IPS-18c (cell line): Measurements from ENCODE around the gene SYNDIG1.

ENCODE experiments used
- H3K4me3 ChIP-seq: 2 replicates; pipeline ENCODE4 v1.7.0; 2013; ENCODE audit warnings: low read depth, mild to moderate bottlenecking, low read length, moderate library complexity; ENCODE audit not compliant: insufficient read depth
- H3K9me3 ChIP-seq: one replicate; pipeline ENCODE4 v1.6.1; 2013; ENCODE audit warnings: mild to moderate bottlenecking, low read length, moderate library complexity; ENCODE audit not compliant: control insufficient read depth, insufficient read depth

The SYNDIG1 gene

GRCh38 chr20:24598346-24598745 is 128.9 kb downstream of the SYNDIG1 start:
- no peaks in the 10 kb centered on the region for H3K9me3 ChIP-seq
- no peak overlapping the region for H3K4me3 ChIP-seq

GRCh38 chr20:24598996-24599395 is 129.6 kb downstream of the SYNDIG1 start:
- Histone ChIP-seq H3K4me3 (no peak overlapping the region), H3K9me3 (no peaks in the 10 kb centered on the region)

GRCh38 chr20:24600012-24600411 is 130.6 kb downstream of the SYNDIG1 start:
- no peak overlapping the region for H3K4me3 ChIP-seq
- H3K9me3 ChIP-seq = no peaks in the 10 kb centered on the region

GRCh38 chr20:24603454-24603853 is 134.0 kb downstream of the SYNDIG1 start:
- Histone ChIP-seq H3K9me3 (no peaks in the 10 kb centered on the region), H3K4me3 (no peak overlapping the region)

GRCh38 chr20:24604966-24605665 is 135.7 kb downstream of the SYNDIG1 start:
- H3K9me3 ChIP-seq = no peaks in the 10 kb centered on the region
- H3K4me3 ChIP-seq = no peak overlapping the region

- H3K4me3 ChIP-seq = no peak overlapping the region
Observed at GRCh38 chr20:24605937-24606455, 136.6 kb downstream of the SYNDIG1 start.

GRCh38 chr20:24607402-24607801 is 138.0 kb downstream of the SYNDIG1 start:
- no peaks in the 10 kb centered on the region for H3K9me3 ChIP-seq
- no peak overlapping the region for H3K4me3 ChIP-seq

More at GRCh38 chr20:24605937-24606455, 136.6 kb downstream of the SYNDIG1 start:
- H3K9me3 ChIP-seq = no peaks in the 10 kb centered on the region

GRCh38 chr20:24608926-24609667 is 139.7 kb downstream of the SYNDIG1 start:
- H3K4me3 ChIP-seq = no peak overlapping the region
- H3K9me3 ChIP-seq = no peaks in the 10 kb centered on the region

GRCh38 chr20:24609757-24610156 is 140.3 kb downstream of the SYNDIG1 start:
- Histone ChIP-seq H3K4me3 (no peak overlapping the region), H3K9me3 (no peaks in the 10 kb centered on the region)

GRCh38 chr20:24610341-24611115 is 141.1 kb downstream of the SYNDIG1 start:
- Histone ChIP-seq H3K4me3 (no peak overlapping the region), H3K9me3 (no peaks in the 10 kb centered on the region)

GRCh38 chr20:24611360-24612140 is 142.1 kb downstream of the SYNDIG1 start:
- Histone ChIP-seq H3K9me3 (peaks cover 2% of the 10 kb centered on the region), H3K4me3 (no peak overlapping the region)

GRCh38 chr20:24612799-24613775 is 143.7 kb downstream of the SYNDIG1 start:
- peaks cover 2% of the 10 kb centered on the region for H3K9me3 ChIP-seq
- no peak overlapping the region for H3K4me3 ChIP-seq

- H3K9me3 ChIP-seq = peaks cover 2% of the 10 kb centered on the region
- H3K4me3 ChIP-seq = no peak overlapping the region
Observed at GRCh38 chr20:24614341-24614740, 144.9 kb downstream of the SYNDIG1 start.

GRCh38 chr20:24615353-24615752 is 145.9 kb downstream of the SYNDIG1 start:
- Histone ChIP-seq H3K4me3 (no peak overlapping the region), H3K9me3 (peaks cover 2% of the 10 kb centered on the region)

- Histone ChIP-seq H3K4me3 (no peak overlapping the region), H3K9me3 (peaks cover 2% of the 10 kb centered on the region)
Observed at GRCh38 chr20:24616258-24617079, 147.0 kb downstream of the SYNDIG1 start.
